Effector memory CD4-positive, alpha-beta T cell (primary cell): ENCODE results near the gene DTX4.

Experiments
- DNase-seq, 3 donors: peaks; one replicate each; pipeline ENCODE4 v3.0.0-alpha.2; 2020
- H3K27ac ChIP-seq: 2 replicates; pipeline ENCODE4 v1.7.0; 2013; ENCODE audit warnings: mild to moderate bottlenecking, low read length, moderate library complexity; ENCODE audit not compliant: insufficient read depth, poor library complexity, severe bottlenecking
- H3K27me3 ChIP-seq: replicated peaks from 2 replicates; pipeline ENCODE4 v1.7.0; 2013; ENCODE audit warnings: mild to moderate bottlenecking, low read length; ENCODE audit not compliant: insufficient read depth, control insufficient read depth, poor library complexity, severe bottlenecking
- H3K36me3 ChIP-seq: 2 replicates; pipeline ENCODE4 v1.7.0; 2013; ENCODE audit warnings: mild to moderate bottlenecking, low read length, moderate library complexity; ENCODE audit not compliant: control insufficient read depth, insufficient read depth
- H3K4me1 ChIP-seq: 2 replicates; pipeline ENCODE4 v1.7.0; 2013; ENCODE audit warnings: low read length, mild to moderate bottlenecking; ENCODE audit not compliant: control insufficient read depth, insufficient read depth, poor library complexity, severe bottlenecking
- H3K4me3 ChIP-seq: 2 replicates; pipeline ENCODE4 v1.7.0; 2013; ENCODE audit warnings: low read length, low read depth, mild to moderate bottlenecking; ENCODE audit not compliant: insufficient read depth, poor library complexity, severe bottlenecking
- H3K9me3 ChIP-seq: 2 replicates; pipeline ENCODE4 v1.7.0; 2013; ENCODE audit warnings: mild to moderate bottlenecking, low read length, moderate library complexity; ENCODE audit not compliant: control insufficient read depth

The DTX4 gene

DNA sequence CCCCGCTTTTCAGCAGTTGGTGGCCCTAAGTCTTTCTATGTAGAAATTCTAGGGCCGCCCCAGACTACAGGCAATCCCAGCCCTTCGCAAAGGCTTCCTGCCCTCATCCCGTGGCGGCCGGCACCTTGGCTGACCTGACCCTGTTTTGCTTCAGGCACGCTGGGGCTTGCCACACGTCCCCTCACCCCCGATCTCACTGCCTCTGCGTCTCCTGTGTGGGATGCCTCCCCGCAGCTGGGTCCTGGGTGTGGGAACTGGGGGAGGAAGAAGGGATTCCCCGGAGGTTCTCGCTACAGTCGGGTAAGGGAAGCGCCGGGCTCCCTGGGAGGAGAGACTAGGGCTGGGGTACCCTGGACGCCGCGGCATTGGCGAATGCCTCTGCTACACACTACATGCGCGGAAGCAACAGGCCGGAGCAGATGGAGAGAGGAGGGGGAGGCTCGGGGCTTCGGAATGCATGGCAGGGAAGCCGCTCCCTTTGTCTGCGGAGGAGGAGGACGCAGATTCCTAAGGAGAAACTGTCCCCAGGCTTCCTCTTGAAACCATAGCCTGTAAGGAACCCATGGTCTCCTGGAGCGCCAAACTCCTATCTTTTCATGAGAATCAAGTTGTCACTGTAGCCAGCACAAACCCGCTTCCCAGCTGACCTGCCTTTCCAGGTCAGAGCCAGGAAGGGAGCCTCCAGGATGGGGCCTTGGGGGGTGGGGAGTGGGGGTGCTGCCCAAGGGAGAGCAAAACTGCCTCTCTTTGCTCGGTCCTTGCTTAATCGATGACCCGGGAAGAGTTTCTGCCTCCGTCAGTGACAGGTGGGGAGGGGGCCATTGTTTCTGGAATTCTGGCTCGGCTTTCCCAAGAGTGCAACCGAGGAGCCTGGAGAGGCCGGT is 1.4 kb downstream of the DTX4 start:
- Histone ChIP-seq H3K27ac (no peak overlapping the region), H3K27me3 (no peaks in the 10 kb centered on the region), H3K36me3 (no peaks in the 10 kb centered on the region), H3K4me1 (peaks cover 11% of the 10 kb centered on the region), H3K4me3 (peak overlapping the region; percentile 63), H3K9me3 (no peaks in the 10 kb centered on the region)
- DNase-seq = no peak

- no peak for DNase-seq
- H3K27ac ChIP-seq = no peak overlapping the region
- H3K4me3 ChIP-seq = no peak overlapping the region
- no peaks in the 10 kb centered on the region for H3K9me3 ChIP-seq
- no peaks in the 10 kb centered on the region for H3K36me3 ChIP-seq
- H3K27me3 ChIP-seq = no peaks in the 10 kb centered on the region
- H3K4me1 ChIP-seq = peaks cover 11% of the 10 kb centered on the region
These were observed 2.2 kb downstream of the DTX4 start for GRCh38 chr11:59173964-59174663.

- Histone ChIP-seq H3K4me3 (no peak overlapping the region), H3K27ac (no peak overlapping the region), H3K36me3 (no peaks in the 10 kb centered on the region), H3K27me3 (no peaks in the 10 kb centered on the region), H3K4me1 (peaks cover 11% of the 10 kb centered on the region), H3K9me3 (no peaks in the 10 kb centered on the region)
- no peak for DNase-seq
These were observed 2.7 kb downstream of the DTX4 start for GRCh38 chr11:59174664-59175033.

DNA sequence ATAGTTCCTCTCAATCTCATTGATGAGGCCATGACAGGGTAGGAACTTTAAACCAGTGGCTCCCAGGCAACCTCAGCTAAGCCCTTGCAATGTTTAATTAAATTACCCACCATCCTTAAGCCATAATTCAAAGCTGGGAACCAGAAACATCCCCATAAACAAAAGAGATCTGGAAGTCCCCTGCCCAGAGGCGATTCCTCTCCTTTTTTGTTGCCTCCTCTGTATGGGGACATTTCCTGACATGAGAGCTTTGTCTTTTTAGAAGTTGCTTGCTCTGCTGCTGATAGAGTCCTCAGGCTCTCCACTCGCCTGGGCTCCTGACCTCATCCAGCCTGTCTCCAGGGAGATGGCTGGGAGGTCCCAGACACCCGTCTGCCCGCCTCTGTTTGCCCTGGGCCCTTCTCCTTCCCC is 3.2 kb downstream of the DTX4 start:
- H3K27me3 ChIP-seq = no peaks in the 10 kb centered on the region
- H3K4me1 ChIP-seq = peaks cover 11% of the 10 kb centered on the region
- no peak overlapping the region for H3K27ac ChIP-seq
- no peaks in the 10 kb centered on the region for H3K36me3 ChIP-seq
- H3K4me3 ChIP-seq = no peak overlapping the region
- DNase-seq = no peak
- H3K9me3 ChIP-seq = no peaks in the 10 kb centered on the region

DNA sequence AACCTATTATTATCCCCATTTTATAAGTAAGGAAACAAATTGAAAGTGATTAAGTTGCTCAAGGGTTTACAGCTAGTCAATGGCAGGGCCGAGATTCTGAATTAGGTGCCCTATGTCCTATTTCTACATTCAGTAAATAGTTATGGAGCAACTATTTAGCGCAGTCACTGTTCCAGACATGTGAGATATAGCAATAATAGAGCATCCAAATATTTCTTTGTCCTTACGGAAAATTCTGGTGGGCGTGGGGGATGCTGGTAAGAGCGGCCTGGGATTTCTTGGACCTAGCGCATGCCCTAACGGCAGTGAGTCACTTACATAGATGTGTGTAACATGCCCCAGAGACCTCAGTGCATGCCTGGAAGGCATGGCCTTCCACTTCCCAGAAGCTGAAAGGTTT is 4.4 kb downstream of the DTX4 start:
- Histone ChIP-seq H3K27me3 (no peaks in the 10 kb centered on the region), H3K36me3 (no peaks in the 10 kb centered on the region), H3K4me3 (no peak overlapping the region), H3K4me1 (peaks cover 11% of the 10 kb centered on the region), H3K9me3 (no peaks in the 10 kb centered on the region), H3K27ac (no peak overlapping the region)
- DNase-seq = no peak

DNA sequence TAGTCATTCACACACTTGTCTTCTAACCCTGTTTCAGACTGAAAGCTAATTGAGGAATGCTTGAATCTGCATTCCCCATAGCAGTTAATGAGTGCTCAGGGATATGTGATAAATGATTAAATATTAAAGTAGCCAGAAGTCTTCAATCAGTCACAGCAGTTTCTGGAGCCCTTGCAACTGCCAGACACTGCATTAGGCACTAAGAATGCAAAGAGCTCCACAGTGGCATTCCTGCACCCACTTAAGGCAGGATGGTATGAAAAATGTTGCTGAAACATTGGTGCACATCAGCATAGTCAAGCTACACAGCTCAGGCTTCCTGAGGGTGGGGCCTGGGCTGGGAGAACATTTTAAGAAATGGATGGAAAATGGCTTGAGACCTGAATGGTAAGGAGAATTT is 6.5 kb downstream of the DTX4 start:
- H3K36me3 ChIP-seq = no peaks in the 10 kb centered on the region
- H3K27me3 ChIP-seq = no peaks in the 10 kb centered on the region
- no peaks in the 10 kb centered on the region for H3K9me3 ChIP-seq
- H3K27ac ChIP-seq = no peak overlapping the region
- DNase-seq = no peak
- H3K4me1 ChIP-seq = peaks cover under 1% of the 10 kb centered on the region
- H3K4me3 ChIP-seq = no peak overlapping the region

DNA sequence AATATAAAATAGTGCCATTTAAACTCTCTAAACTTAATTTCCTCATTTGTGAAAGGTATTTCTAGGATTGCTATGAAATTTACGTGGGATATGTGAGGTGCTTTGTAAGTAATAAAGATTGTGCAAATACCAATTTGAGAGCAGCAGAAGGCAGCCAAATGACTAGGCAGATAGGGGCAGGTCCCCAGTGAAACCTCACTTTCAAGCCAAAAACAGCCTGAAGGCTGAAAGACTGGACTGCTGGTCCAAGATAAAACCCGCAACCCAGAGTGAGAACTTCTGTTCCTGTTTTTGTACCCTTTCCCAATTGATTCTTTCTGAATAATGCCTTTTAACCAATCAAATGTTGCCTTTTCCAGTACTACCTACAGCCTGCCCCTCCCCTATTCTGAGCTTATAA is 7.2 kb downstream of the DTX4 start:
- Histone ChIP-seq H3K4me3 (no peak overlapping the region), H3K4me1 (no peaks in the 10 kb centered on the region), H3K27me3 (no peaks in the 10 kb centered on the region), H3K36me3 (no peaks in the 10 kb centered on the region), H3K27ac (no peak overlapping the region), H3K9me3 (no peaks in the 10 kb centered on the region)
- DNase-seq = no peak

GRCh38 chr11:59180168-59180776 is 8.3 kb downstream of the DTX4 start:
- no peak overlapping the region for H3K4me3 ChIP-seq
- H3K9me3 ChIP-seq = no peaks in the 10 kb centered on the region
- no peaks in the 10 kb centered on the region for H3K36me3 ChIP-seq
- H3K27ac ChIP-seq = no peak overlapping the region
- no peaks in the 10 kb centered on the region for H3K4me1 ChIP-seq
- no peak for DNase-seq
- H3K27me3 ChIP-seq = no peaks in the 10 kb centered on the region

DNA sequence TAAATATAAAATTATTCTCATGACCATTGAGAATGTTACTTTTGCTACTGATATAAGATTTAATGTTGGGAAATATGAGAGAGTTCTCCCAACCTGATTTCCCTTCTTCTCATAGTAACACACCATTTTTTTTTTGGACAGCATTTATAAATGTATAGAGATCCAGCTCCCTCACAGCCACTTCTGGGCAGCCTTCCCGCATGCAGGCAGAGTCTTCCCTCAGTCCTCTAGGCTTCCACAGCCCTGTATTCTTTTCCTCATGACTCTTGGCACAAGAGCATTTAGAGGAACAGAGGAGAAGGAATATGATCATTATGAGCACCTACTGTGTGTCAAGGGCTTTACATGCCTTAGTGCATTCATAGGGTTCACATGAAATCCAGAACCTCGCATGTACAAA is 9.0 kb downstream of the DTX4 start:
- H3K4me1 ChIP-seq = no peaks in the 10 kb centered on the region
- no peaks in the 10 kb centered on the region for H3K36me3 ChIP-seq
- DNase-seq = no peak
- H3K27ac ChIP-seq = no peak overlapping the region
- no peak overlapping the region for H3K4me3 ChIP-seq
- H3K27me3 ChIP-seq = no peaks in the 10 kb centered on the region
- H3K9me3 ChIP-seq = no peaks in the 10 kb centered on the region
